ENCODE measurements around the gene HSPA12A.

DNA sequence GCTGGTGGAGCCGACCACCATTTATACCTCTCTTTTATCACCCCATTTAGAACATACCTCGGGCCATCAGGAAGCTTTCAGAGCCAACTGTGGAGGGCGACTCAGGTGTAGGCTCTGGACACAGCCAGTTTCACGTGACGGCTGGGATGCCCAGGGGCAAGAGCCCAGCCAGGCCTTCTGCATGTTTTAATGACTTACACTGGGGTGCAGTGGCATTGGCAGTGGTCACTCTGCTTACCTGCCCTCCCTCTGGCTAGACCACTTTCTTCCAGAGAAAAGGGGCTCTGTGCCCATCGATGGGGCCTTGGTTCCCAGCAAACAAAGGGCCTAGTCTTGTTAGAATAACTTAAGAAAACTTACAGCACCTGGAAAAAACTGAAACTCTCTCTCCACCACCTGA is 71.7 kb downstream of the HSPA12A start:
- TF ChIP-seq YY1 (IDR thresholded peaks at IDR 0.05; ENCODE audit: insufficient read depth, insufficient read length) (no peak), SUZ12 (IDR thresholded peaks at IDR 0.05; ENCODE audit: extremely low read depth, insufficient read depth, insufficient read length) (no peak), ZNF274 (IDR thresholded peaks at IDR 0.05; ENCODE audit: low read depth, low read length) (no peak)

All from NT2/D1 (cell line).